CD14-positive monocyte (primary cell): ENCODE data around the gene ZNF865. TPM values are rescaled to one million over a fixed set of nuclear protein-coding genes. Genes with fewer than 3 reads are reported as not detected.
"Not testable (repeated sequence)": the region's sequence is repeated elsewhere in the genome, so short reads cannot be mapped to it uniquely, and the experiment has no call there.

Experiments
- DNase-seq, 3 donors: peaks; one replicate each; pipeline ENCODE4 v3.0.0-alpha.2; 2011 to 2022
- H2AFZ ChIP-seq: 2 replicates; pipeline ENCODE4 v1.6.0; 2012; ENCODE audit warnings: mild to moderate bottlenecking, low read depth, low read length, inconsistent platforms; ENCODE audit not compliant: insufficient read depth, poor library complexity, severe bottlenecking
- H3K27ac ChIP-seq, 2 donors: 1 replicate in 1 of 2; 2 replicates in 1 of 2; pipeline ENCODE4 v1.5.1; 2012 to 2013; ENCODE audit warnings: low read length in 2 of 2, control low read depth in 1 of 2, inconsistent platforms in 1 of 2, low read depth in 1 of 2, mild to moderate bottlenecking in 1 of 2
- H3K27me3 ChIP-seq, 2 donors: one replicate each; pipeline versions ENCODE4 v1.6.0 to v1.6.1; 2011 to 2013; ENCODE audit warnings: low read length in 2 of 2; ENCODE audit not compliant: control insufficient read depth in 2 of 2, insufficient read depth in 2 of 2
- H3K36me3 ChIP-seq, 2 donors: replicated peaks in 1 of 2; 1 replicate in 1 of 2; 2 replicates in 1 of 2; pipeline versions ENCODE4 v1.5.1 to v1.6.1; 2012 to 2013; ENCODE audit warnings: low read length in 2 of 2, control low read depth in 1 of 2, inconsistent platforms in 1 of 2, mild to moderate bottlenecking in 1 of 2; ENCODE audit not compliant: insufficient read depth in 2 of 2, control insufficient read depth in 1 of 2
- H3K4me1 ChIP-seq, 2 donors: 1 replicate in 1 of 2; 2 replicates in 1 of 2; pipeline versions ENCODE4 v1.5.1 to v1.6.1; 2012 to 2013; ENCODE audit warnings: low read length in 2 of 2, control low read depth in 1 of 2, inconsistent platforms in 1 of 2, mild to moderate bottlenecking in 1 of 2, moderate library complexity in 1 of 2; ENCODE audit not compliant: insufficient read depth in 2 of 2, control insufficient read depth in 1 of 2
- H3K4me2 ChIP-seq: replicated peaks from 2 replicates; pipeline ENCODE3; 2012; ENCODE audit warnings: low read length, moderate library complexity, mild to moderate bottlenecking; ENCODE audit not compliant: poor library complexity, severe bottlenecking; ENCODE audit errors: extremely low read depth
- H3K4me3 ChIP-seq, 3 experiments: fragments of 200-600 bp in 1 of 3; sonication (generic) in 1 of 3; replicated peaks in 1 of 3; 1 replicate in 2 of 3; 2 replicates in 1 of 3; pipeline ENCODE4 v1.5.1; 2011 to 2013; ENCODE audit warnings: low read length in 3 of 3, mild to moderate bottlenecking in 3 of 3, control low read depth in 2 of 3, low read depth in 2 of 3, inconsistent platforms in 1 of 3, moderate library complexity in 1 of 3
- H3K79me2 ChIP-seq: 2 replicates; pipeline ENCODE4 v1.6.0; 2012; ENCODE audit warnings: mild to moderate bottlenecking, control low read depth, inconsistent platforms, low read length, moderate library complexity; ENCODE audit not compliant: insufficient read depth
- H3K9ac ChIP-seq: 2 replicates; pipeline ENCODE4 v1.6.0; 2017; ENCODE audit warnings: low read length, mild to moderate bottlenecking; ENCODE audit not compliant: insufficient read depth, poor library complexity, severe bottlenecking
- H3K9me3 ChIP-seq, 2 donors: replicated peaks in 1 of 2; 1 replicate in 1 of 2; 2 replicates in 1 of 2; pipeline versions ENCODE4 v1.5.1 to v1.6.1; 2012 to 2013; ENCODE audit warnings: low read length in 2 of 2, control low read depth in 1 of 2; ENCODE audit not compliant: control insufficient read depth in 1 of 2, insufficient read depth in 1 of 2
- H4K20me1 ChIP-seq: 2 replicates; pipeline ENCODE4 v1.6.0; 2012; ENCODE audit warnings: mild to moderate bottlenecking, low read length, control low read depth, moderate library complexity; ENCODE audit not compliant: insufficient read depth
- H3K27ac Mint-ChIP-seq, 7 donors: one replicate each; pipeline ENCODE4 v1.8.0; 2020; ENCODE audit warnings: mild to moderate bottlenecking in 7 of 7, mixed read lengths in 7 of 7, moderate library complexity in 6 of 7, inconsistent platforms in 2 of 7
- H3K27me3 Mint-ChIP-seq, 3 donors: one replicate each; pipeline ENCODE4 v1.8.0; 2021 to 2022; ENCODE audit warnings: low read depth in 3 of 3, mild to moderate bottlenecking in 3 of 3, mixed read lengths in 3 of 3, moderate library complexity in 3 of 3, inconsistent platforms in 1 of 3
- H3K36me3 Mint-ChIP-seq, 2 donors: one replicate each; pipeline ENCODE4 v1.8.0; 2020; ENCODE audit warnings: mixed read lengths in 2 of 2, inconsistent platforms in 1 of 2, mild to moderate bottlenecking in 1 of 2
- H3K4me1 Mint-ChIP-seq: one replicate; pipeline ENCODE4 v1.8.0; 2020; ENCODE audit warnings: mild to moderate bottlenecking, mixed read lengths
- H3K4me3 Mint-ChIP-seq, 2 donors: one replicate each; pipeline ENCODE4 v1.8.0; 2020; ENCODE audit warnings: mild to moderate bottlenecking in 2 of 2, mixed read lengths in 2 of 2, moderate library complexity in 1 of 2
- H3K9me3 Mint-ChIP-seq, 7 donors: one replicate each; pipeline ENCODE4 v1.8.0; 2020 to 2022; ENCODE audit warnings: mixed read lengths in 7 of 7, mild to moderate bottlenecking in 6 of 7, moderate library complexity in 6 of 7, inconsistent platforms in 2 of 7
- WGBS: methylation state at CpG from one replicate; pipeline ENCODE4 v1.1.5; 2013; ENCODE audit warnings: missing lambda C conversion rate; ENCODE audit not compliant: insufficient coverage; 5-methylcytosine and 5-hydroxymethylcytosine counted together
- intact Hi-C, 2 donors: fragments of 100-400 bp; cut with micrococcal nuclease; formaldehyde crosslinking; loops; one replicate each; pipeline versions ENCODE4 v1.15.0 to v1.15.1; 2023
- polyA plus RNA-seq, 3 donors: library from polyadenylated mRNA; depleted of rRNA in 1 of 3; unstranded in 2 of 3; stranded (reverse) in 1 of 3; fragments of 300-500 nt in 2 of 3; fragments of >200 nt in 1 of 3; fragmentation: Illumina TruSeq in 2 of 3; gene quantifications; 1 replicate in 2 of 3; 2 replicates in 1 of 3; pipeline ENCODE4 v1.2.3, GENCODE V29; 2012 to 2021
- TF ChIP-seq, protein P1 (sequence below): fragments of 200-600 bp; IDR thresholded peaks from one replicate; pipeline ENCODE4 v1.8.0; 2022; ENCODE audit warnings: antibody characterized with exemption, mild to moderate bottlenecking

ZNF865 gene
- polyA plus RNA-seq, 3 donors: 0.03 to 6.0 (median 0.07) TPM

DNA sequence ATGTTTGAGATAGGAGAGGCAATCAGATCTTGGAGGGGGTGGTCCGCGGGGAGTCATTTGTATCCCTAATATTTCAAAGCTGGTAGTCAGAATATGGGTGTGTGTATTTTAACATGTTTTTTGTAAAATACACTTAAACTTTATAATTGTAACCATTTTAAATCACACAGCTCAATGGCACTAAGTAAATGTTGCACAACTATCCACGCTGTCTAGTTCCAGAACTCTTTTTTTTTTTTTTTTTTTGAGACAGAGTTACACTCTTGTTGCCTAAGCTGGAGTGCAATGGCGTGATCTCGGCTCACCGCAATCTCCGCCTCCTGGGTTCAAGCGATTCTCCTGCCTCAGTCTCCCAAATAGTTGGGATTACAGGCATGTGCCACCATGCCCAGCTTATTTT lies 21.6 kb upstream of the ZNF865 start:
- H3K27ac ChIP-seq, H2AFZ ChIP-seq, H3K4me3 ChIP-seq, H3K27ac Mint-ChIP-seq, H3K79me2 ChIP-seq, H3K36me3 Mint-ChIP-seq, H3K4me2 ChIP-seq, H4K20me1 ChIP-seq, H3K9me3 Mint-ChIP-seq, H3K36me3 ChIP-seq, H3K9me3 ChIP-seq, H3K9ac ChIP-seq, H3K4me3 Mint-ChIP-seq, DNase-seq: not testable (repeated sequence)
- intact Hi-C loops: loop anchor here in 1 of 2 donors (5.0 kb wide), 1 partner anchor 48 kb away; no protein-coding TSS in a partner anchor
- H3K27me3 ChIP-seq: peaks cover 9 to 29% of the 10 kb centered on the region in 2 donors
- H3K4me1 ChIP-seq: peaks cover 27 to 44% of the 10 kb centered on the region in 2 donors
- peaks cover 25 to 34% (median 34%) of the 10 kb centered on the region in 3 donors for H3K27me3 Mint-ChIP-seq
- H3K4me1 Mint-ChIP-seq: peaks cover 39% of the 10 kb centered on the region
- WGBS: no CpG with 5 or more reads among the region's 8 CpGs

DNA sequence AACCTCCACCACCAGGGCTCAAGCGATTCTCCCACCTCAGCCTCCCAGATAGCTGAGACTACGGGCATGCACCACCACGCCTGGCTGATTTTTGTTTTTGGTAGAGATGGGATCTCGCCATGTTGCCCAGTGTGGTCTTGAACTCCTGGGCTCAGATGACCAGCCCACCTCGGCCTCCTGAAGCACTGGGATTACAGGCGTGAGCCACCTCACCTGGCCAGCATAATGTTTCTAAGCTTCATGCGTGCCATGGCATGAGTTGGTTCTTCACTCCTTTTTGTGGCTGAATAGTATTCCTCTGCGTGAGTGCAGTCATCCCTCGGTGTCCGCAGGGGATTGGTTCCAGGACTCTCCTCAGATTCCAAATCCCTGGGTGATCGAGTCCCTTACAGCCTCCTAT lies 20.6 kb upstream of the ZNF865 start:
- H3K4me2 ChIP-seq: no peak overlapping the region
- no peaks in the 10 kb centered on the region for H4K20me1 ChIP-seq
- WGBS: 96% methylated on average over 8 of the region's 11 CpGs
- TF ChIP-seq, protein P1, sequence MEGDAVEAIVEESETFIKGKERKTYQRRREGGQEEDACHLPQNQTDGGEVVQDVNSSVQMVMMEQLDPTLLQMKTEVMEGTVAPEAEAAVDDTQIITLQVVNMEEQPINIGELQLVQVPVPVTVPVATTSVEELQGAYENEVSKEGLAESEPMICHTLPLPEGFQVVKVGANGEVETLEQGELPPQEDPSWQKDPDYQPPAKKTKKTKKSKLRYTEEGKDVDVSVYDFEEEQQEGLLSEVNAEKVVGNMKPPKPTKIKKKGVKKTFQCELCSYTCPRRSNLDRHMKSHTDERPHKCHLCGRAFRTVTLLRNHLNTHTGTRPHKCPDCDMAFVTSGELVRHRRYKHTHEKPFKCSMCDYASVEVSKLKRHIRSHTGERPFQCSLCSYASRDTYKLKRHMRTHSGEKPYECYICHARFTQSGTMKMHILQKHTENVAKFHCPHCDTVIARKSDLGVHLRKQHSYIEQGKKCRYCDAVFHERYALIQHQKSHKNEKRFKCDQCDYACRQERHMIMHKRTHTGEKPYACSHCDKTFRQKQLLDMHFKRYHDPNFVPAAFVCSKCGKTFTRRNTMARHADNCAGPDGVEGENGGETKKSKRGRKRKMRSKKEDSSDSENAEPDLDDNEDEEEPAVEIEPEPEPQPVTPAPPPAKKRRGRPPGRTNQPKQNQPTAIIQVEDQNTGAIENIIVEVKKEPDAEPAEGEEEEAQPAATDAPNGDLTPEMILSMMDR: no peak
- no peak for DNase-seq
- no peak overlapping the region for H3K4me3 ChIP-seq
- Mint-ChIP-seq H3K4me3 (peak overlapping the region in 1 of 2 donors; percentile 86), H3K9me3 (peaks cover 0 to 9% (median 1%) of the 10 kb centered on the region in 7 donors), H3K27me3 (peaks cover 25 to 35% (median 34%) of the 10 kb centered on the region in 3 donors), H3K27ac (no peak overlapping the region), H3K36me3 (peaks cover 0 to 3% of the 10 kb centered on the region in 2 donors), H3K4me1 (peaks cover 35% of the 10 kb centered on the region)
- intact Hi-C loops: loop anchor here in 1 of 2 donors (5.0 kb wide), 2 partner anchors 37 to 47 kb away; partner anchors contain the start of gene ZNF784
- H2AFZ ChIP-seq: no peak overlapping the region
- H3K4me1 ChIP-seq: peaks cover 22 to 40% of the 10 kb centered on the region in 2 donors
- H3K9me3 ChIP-seq: no peaks in the 10 kb centered on the region
- no peaks in the 10 kb centered on the region for H3K36me3 ChIP-seq
- no peak overlapping the region for H3K9ac ChIP-seq
- H3K27me3 ChIP-seq: peaks cover 9 to 29% of the 10 kb centered on the region in 2 donors
- no peak overlapping the region for H3K27ac ChIP-seq
- H3K79me2 ChIP-seq: no peaks in the 10 kb centered on the region
